MV-4-11 (cell line): ENCODE data around the gene EPAS1.

ENCODE experiments used
- DNase-seq: peaks from one replicate; lab custom pipeline; 2025; lab: John Stamatoyannopoulos, UW

The EPAS1 gene

DNA sequence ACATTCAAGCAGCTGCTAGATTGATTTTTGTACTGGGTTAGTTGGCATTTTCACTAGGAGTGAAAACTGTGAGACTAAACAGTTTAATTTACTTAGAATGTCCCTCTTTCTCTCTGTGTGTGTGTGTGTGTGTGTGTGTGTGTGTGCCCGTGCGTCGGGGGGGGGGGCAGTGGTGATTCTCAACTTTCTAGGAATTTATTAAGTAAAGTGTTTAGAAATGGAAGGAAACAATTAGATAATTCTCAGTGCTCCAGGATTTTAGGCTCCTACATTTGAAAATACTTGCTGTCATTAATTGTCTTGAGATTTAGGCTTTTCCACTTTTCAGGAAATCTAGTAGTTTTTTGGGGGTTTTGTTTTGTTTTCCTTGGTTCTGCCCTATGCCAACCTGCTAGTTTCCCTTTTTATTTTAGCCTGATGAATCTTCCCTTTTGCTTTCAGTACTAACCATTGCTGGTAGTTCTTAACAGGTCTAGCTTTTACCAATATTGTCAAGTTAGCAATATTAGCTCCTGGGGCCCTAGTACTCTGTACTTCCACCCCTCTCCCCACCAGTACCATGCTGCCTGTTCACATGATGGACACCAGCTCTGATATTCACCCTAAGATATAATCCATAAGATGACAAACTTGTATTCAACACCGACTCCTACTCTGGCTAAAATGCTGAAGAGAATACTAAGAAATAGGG lies 4.9 kb downstream of the EPAS1 start:
- no peak for DNase-seq

DNA sequence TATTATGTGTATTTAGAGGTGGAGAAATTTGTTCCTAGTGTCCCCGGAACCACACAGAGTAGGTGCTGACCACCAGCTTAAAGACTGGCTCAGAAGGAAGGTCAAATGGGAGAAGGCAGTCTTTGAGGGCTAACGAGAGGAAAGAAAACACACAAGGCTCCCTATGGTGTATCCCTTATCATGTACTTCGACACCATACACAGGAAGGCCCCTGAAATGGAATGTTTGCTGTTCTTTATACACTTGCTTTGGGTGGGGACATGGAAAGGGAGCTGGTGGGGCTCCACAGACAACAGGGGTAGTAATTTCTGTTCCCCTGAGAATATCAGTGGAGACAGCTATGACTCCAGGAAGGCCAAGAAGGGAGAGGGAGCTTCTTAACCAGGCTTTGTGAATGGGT lies 6.0 kb downstream of the EPAS1 start:
- no peak for DNase-seq

DNA sequence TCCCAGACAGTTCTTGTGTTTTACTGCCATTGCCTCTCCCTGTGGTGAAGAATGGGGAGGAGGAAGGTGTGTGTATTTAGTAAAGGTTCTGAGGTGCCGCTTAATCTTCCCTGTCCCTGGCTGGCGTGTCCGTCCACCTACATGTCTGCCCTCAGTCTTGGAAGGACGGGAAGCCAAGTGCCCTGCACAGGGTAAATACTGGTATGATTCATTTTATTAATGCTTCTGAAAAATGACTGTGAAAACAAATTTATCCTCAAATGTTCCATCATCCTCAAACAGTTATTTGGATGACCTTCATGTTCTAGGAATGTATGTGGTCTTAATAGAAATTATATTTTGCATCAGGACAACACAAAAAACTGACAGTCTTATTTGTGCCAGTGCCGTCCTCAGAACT lies 6.6 kb downstream of the EPAS1 start:
- DNase-seq = no peak

DNA sequence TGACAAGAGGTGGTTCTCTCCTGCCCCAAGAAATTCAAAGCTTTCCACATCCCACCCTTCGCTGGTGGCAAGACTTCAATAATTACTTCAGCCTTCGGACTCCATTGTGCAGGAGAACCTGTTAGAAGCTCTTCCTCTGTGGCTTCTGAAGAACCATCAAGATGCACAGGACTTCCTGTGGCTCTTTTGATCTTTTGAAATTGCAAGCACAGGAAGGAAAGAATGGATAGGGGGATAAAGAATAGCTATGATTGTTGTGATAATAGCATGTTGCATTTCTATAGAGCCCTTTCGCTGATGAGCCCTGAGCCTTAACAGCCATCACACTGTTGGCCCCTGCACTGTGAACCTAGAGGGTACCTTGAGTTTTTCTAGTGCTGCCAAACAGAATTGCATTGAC lies 7.4 kb downstream of the EPAS1 start:
- no peak for DNase-seq

DNA sequence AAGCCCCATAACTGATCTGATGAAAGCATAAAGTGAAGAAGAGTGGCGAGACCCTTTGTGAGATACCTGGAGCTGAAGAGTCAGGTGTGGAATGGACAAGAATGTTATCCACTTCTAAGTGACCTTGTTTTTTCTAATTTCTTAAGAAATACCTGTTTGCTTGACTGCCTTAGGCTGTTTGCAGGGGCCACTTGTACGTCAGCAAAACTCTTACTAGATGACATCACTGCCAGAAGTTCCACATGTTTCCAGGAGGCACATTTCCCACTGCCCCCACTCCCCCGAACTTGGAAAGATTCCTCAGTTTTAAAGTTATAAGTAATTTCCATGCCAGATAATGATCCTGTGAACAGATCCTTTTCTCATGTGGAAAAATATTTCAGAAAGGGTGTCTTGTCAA lies 8.0 kb downstream of the EPAS1 start:
- DNase-seq = no peak

DNA sequence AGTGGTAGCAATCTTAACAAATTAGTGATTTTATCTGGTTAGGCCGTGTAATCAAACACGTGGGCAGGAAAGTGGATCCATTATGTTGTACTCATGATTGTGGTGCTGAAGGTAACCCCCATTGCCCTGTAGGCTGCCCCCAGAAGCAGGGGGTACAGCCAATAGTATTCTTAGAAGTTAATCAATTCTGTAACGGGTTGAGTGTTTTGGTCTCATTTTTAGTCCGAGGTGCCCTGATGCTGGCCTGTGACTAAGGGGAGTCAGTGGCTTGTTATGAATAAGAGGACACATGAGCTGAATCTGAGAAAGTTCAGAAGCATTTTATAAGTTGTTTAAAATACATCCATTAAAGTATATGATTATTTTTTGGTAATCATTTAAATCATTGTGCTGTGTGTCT lies 8.6 kb downstream of the EPAS1 start:
- no peak for DNase-seq

DNA sequence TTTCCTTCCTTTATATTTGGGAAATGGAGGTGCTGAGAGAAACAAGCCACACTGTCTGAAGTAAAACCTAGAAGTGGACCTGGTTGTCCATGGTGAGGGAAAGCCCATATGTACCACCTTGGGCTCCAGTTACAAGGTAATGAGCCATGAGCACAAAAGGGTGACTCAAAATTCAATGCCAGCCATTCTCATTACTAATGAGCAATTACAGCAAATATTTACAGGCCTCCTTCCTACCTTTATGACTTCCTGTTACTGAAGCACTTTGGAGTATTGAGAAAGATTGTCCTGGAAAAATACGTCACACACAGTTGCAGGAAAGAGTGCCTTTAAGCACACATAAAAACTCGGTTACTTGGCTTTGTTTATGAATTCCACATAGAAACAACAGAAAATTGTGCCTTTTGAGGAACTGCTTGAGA lies 9.1 kb downstream of the EPAS1 start:
- DNase-seq = peak; percentile 24

DNA sequence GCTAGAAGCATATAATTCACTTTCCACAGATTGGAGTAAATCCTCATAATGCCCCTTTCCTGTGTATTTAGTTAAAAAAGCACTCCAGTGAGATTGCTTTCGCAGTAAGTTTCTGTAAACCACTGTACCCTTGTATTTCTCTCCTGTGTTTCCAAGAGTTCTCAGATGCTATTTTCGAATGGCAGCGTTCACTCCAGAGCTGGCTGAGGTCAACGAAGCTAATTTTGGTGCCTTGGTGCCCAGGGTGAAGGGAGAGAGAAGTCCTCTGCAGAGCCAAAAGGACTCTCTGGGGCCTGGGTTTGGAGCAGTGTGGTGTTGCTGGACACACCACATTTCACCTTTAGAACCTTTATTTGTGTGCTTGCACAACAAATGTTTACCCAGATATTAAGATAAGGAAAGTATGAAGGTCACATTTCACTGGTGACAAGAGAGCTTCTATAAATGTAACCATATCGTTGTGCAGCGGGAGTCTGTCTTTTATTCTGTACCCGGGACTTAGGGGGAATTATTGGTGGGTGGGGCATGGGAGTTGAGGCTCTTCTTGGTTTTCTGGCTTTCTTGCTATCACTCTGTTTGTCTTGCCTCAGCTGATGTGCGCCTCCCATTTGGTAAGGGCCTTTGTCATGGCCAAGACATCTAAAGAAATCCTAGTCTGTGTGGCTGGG lies 9.9 kb downstream of the EPAS1 start:
- DNase-seq = no peak

DNA sequence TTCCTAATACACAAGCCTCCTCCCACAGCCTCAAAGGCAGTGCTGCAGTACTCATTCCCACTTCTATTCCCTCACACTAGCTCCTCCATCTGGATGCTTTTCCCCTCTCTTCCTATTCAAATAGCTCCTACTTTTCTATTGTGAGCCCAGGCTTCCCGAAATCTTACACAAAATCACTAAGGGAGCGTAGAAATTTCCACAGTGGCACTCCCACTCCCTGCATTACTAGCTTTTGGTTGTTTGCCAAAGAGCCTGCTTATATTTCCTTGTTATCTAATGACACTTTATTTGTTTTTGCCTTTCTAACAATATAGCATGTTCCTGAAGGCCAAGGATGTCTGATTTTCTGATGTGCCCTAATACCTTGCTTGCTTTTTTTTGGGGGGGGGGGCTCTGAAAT lies 10.9 kb downstream of the EPAS1 start:
- no peak for DNase-seq

DNA sequence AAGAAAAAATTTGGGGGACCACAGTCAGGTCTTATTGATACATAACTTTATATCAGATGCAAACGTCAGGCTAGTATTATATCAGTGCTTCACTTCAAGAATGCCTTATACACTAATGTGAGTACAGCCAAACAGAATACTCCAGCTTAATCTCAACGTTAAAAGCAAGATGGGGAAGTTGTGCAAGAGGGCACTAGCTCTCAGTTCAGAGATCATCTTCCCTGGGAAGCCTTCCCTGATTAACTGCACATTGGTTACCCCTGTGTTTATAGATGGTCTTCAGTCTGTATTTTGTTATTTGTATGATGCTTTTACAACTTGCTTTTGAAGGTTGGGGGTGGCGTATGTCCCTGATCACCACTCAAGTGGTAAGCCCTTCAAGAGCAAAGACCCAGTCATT lies 11.4 kb downstream of the EPAS1 start:
- DNase-seq = peak; percentile 52

DNA sequence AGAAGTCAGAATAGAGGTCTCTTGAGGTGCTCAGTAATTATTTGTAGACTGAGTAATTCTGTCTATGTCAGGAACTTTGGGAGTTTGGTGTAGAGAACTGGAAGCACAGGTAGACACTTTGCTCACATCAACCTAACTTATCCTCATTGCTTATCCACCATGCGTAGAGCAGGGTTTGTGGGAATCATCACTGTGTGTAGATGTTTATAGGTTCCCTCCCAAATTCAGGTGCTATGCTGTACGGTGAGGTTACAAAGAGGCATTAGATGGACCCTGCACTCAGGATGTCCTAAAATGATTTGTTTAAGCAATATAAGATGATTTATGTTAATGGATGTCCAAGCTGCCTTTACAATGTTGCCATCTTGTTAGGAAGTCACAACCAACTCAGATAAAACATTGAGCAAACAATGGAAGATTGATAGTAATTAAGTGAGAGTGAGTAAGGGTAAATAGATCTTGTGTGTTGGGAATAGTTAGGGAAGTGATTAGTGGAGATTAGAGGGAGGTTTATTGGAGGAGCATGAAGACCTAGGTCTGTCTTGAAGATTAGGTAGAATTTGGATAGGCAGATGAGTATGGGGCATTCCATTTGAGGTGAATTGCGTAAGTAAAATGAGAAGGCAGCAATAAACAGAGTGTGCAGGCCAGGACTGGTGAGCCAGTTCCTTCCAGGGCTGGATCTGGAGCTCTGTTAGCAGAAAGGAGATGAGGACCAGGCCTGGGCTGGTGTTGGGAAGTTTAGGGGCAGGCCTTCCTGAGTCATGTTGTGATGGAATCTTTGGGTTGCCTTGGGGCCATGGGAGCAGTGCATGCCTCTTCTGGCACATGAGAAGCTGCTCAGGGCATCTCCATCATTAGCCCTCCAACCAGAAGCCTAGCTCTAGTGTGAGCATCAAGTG lies 12.1 kb downstream of the EPAS1 start:
- no peak for DNase-seq

DNA sequence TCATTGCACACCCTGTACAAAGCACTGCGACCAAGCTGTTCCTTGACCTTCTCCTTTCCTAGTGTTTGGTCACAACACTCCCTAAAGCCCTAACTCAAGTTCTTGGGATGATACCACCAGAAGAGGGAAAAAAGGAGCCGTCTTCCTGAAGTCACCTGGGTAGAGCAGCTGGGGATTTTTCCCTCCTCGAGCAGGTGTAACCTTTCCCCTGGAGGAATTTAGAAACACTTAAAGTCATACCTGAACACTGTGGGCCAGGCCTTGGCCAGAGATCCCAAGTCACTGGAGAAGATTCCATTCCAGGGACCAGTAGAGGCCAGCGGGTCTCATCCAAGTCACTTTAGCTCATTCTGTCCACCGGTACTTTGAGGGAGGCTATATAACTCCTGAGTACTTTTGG lies 13.2 kb downstream of the EPAS1 start:
- DNase-seq = no peak

DNA sequence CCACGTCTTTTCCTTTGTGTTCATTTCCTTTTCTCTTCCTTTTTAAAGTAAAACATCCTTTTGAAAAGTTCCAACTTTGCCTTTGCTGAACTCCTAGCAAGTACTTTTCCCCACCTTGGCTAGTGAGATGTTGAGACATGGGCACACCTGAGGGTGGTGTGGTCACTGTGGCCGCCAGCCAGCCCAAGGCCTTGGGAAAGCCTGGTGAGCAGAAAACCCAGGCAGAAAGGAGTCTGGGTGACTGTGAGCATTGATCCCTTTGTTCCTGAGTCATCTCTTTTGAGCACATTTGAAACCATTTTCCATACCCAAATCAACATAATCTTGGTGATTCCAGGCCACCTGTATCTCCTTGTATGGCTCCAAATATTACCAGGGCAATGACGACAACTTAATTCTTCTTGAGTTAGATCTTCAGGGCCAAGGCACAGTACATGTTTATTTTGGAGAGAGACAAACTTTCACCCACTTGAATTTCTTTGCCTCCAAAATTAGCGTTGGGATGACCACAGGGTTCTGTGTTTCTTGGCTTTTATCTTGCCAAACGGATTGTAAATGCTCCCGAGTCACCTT lies 14.5 kb downstream of the EPAS1 start:
- no peak for DNase-seq

DNA sequence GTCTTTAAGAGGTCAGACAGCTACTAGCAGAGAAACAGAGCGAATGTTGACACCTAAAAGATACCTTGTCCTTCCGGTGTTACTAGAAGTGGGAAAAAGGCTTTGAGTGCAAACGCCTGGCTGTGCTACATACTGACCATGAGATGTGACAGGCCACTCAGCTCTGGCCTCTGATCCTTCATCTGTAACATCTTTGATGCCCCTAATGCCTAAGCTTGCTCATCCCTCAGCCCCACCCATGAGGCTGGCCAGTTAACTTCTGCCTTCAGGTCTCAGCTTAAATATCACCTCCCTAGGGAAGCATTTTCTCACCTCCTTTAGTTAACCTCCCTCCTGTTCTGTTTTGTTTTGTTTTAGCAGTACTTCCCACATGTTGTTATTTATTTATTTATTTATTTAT lies 15.9 kb downstream of the EPAS1 start:
- no peak for DNase-seq

DNA sequence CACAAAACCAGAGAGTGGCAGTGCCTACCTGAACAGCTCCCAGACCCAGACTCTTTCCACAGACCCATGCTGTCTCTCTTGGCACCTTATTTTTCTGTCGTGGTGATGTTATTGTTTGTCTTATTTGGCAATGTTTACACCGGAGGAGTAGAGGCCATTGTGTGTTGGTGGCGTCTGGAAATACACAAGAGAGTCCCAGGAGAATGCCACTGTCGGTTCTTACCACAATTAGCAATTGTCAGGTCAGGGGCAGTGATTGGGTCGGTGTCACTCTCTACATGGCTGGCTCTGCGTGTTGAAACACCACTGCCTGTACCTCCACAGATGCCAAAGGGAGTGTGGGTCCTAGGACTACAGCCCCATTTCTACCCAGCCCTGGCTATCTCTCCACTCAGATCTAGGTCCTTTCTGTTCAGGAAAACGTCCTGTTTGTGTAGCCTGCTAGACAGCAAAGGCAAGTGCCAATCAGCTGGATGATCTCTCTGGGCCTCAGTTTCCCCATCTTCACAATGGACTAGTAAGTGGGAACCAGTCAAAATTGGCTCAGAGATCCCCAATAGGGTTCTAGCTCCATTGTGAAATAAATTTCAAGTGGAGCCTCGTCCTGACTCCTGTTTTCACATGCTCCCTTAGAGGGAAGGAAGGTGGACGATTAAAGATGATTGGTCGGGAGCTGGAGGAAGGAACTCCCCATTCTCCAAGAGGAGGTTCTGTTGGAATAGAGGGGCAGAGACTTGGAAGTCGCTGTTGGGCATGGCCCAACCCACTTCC lies 17.0 kb downstream of the EPAS1 start:
- DNase-seq = no peak

DNA sequence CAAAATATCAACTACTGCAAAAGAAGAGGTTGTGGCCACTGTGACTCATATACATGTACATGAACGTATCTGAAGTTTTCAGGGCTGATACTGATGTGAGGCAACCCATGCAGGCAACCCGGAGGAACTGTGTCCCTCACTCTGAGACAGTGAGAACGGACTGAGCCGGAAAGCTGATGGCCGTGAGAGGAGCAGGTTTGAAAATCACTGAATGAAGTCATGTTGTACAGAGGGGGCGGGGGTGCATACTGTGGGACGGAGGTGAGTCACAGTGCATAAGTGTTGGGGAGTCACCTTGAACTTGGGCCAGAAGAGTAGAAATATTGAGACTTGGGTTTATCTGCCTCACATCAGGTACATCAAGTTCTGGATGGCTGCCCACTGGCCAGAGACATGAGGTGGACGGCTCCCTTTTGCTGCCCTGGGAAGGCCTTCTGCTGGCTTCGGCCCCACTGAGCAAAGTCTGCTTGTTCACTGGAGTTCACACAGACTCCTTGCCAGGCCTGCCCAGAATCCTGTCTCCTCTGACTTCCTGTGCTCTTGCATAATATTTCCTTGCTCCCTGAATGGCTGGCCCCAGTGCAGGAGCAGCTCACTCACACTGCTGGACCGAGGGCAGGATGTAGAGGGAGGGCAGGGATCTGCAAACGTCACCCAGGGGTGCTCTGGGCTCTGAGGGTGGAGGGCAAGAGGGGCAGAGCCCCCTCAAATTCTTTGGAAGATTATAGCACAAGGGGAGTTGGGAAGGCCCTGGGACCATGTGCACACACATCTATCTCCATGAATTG lies 18.1 kb downstream of the EPAS1 start:
- peak; percentile 32 for DNase-seq

DNA sequence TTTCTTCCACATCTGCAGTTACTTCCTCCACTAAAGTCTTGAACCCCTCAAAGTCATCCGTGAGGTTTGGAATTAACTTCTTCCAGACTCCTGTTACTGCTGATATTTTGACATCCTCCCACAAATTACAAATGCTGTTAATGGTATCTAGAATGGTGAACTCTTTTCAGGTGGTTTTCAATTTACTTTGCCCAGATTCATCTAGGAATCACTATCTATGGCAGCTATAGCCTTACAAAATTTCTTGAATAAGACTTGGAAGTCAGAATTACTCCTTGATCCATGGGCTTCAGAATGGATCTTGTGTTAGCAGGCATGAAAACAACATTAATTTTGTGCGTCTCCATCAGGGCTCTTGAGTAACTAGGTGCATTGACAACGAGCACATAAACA lies 19.9 kb downstream of the EPAS1 start:
- DNase-seq = no peak

DNA sequence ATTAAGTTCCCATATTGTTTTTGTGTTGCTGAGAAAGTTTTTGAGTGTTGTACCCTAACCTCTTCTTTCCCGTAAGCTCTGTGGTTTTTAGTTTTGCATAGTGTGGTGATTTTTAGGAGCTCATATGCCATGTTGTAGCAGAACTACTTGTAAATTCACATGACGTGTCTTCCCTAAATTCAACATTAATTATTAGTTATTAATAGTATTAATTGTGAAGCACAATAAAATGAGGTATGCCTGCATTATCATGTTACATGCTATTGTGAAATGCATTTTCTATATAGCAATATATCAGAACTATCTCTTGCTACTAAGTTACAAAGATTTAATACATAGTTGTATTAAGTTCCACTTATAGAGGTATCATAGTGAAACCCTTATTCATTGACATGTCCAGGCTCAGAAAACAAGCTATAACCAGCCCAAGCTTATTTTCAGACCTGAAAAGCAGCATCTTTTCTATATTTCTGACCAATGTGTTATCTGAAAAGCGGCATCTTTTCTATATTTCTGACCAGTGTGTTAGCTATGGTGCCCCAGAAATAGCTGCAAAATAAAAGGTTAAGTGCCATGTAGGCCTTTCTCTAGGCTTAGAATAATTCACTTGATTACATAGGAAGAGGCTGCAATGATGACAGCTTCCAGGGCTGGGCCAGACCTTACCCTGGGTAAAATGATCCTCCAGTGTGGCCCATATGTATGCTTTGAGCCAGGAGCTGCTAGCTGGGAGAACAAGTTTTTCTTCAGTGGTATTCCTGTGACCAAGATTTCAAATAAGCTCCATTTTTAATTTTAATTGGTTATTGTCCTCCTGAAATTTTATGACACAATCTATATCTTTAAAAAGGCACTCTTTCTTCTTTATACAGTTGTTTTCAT lies 21.6 kb downstream of the EPAS1 start:
- no peak for DNase-seq

DNA sequence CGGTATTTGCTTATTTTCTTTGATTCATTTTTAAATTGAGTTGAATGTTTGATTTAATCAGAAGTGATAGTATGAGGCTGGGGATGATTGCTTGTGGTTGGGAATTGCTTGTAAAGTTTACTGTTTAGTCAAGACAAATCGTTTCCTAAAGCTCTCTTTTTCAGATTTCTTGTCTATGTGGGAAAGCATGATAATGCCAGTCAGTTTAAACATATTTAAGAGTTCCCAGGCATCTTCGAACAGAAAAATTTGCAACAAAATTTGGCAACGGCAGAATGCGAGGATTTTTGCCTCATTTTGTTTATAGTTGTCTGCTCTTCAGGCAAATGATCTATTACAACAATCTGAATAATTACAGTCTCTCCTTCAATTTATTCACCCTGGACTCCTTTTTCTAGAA lies 22.5 kb downstream of the EPAS1 start:
- DNase-seq = no peak

DNA sequence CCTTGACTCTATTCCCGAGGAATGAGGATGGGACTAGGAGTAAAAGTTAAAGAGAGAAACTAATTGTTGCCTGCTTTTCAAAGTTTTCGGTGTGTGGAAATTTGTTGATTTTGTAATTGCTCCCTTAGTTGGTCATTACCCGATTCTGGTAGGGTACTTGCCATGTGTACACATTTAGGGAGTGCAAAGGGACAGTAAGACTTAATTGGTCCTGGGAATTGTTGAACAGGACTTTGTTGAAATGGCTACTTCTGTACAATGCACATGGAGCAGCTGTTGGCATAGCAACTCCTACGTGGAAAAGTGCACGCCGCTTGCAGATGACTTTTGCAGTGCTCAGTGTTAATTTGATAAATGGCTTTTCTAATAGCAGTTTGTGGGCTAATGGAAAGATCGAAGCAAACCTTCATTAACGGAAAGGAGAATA lies 22.9 kb downstream of the EPAS1 start:
- no peak for DNase-seq
